Measurements from ENCODE around the gene FTCD. TPM values are rescaled to one million over a fixed set of nuclear protein-coding genes. Genes with fewer than 3 reads are reported as not detected.

The FTCD gene
- total and polyA plus RNA-seq, 9 of the 15 experiments (the other 6 are each of a cell fraction or from before 2014, with no cell fraction given), result 0.11 to 1.6 (median 0.67) TPM; not detected in 5

GRCh38 chr21:46139686-46140085 lies 15.7 kb downstream of the FTCD start (continued):
- TF ChIP-seq HMGXB4 (CRISPR knock-in tag; IDR thresholded peaks at IDR 0.05), result no peak

GRCh38 chr21:46138383-46138970 lies 16.9 kb downstream of the FTCD start:
- DNase-seq (ENCODE audit: extremely low read depth in 1 of 4, low spot score in 3 of 4), result peak in 1 of 4 experiments; percentile 25
- POLR2A ChIA-PET, result no interaction called here
- in situ Hi-C loops (cut with MboI), result no loop called here

More at GRCh38 chr21:46138383-46138970, 16.9 kb downstream of the FTCD start:
- peaks cover 32 to 47% of the 10 kb centered on the region in 2 experiments; a peak in 4 of 5 replicates for H3K27me3 ChIP-seq (ENCODE audit: control insufficient read depth in 2 of 2, insufficient read depth in 2 of 2, low read length in 2 of 2)
- H4K20me1 ChIP-seq (replicated peaks; ENCODE audit: control insufficient read depth, insufficient read depth, low read length), result peaks cover 13% of the 10 kb centered on the region
- 15% methylated on average over 22 of the region's 28 CpGs for WGBS (ENCODE audit: insufficient coverage, low coverage, missing lambda C conversion rate)
- H3K27ac ChIP-seq (ENCODE audit: extremely low read depth, low read depth, low read length), result no peak overlapping the region
- no peak overlapping the region for H3K4me3 ChIP-seq
- FAIRE-seq, result no peak
- H3K79me2 ChIP-seq (ENCODE audit: control insufficient read depth, insufficient read depth, low read length), result no peaks in the 10 kb centered on the region
- no peak overlapping the region for H3K4me2 ChIP-seq (ENCODE audit: insufficient read depth, low read length)
- ATAC-seq, result peak; percentile 47
- CTCF ChIA-PET (ENCODE audit: low intra/inter-chr PET ratio), result no interaction called here
- intact Hi-C loops (cut with micrococcal nuclease), result no loop called here
- TF ChIP-seq HMG20B (CRISPR knock-in tag; IDR thresholded peaks at IDR 0.05) (no peak), POLR2G (IDR thresholded peaks at IDR 0.05; ENCODE audit: low read depth, low read length) (0 out of 2 replicates have a peak, but pooled peaks have one; percentile 49), ZNF23 (CRISPR knock-in tag; IDR thresholded peaks at IDR 0.05) (no peak), USF2 (CRISPR knock-in tag; IDR thresholded peaks at IDR 0.05) (no peak), CTCF (IDR thresholded peaks at IDR 0.05 in 2 of 3, conservative IDR thresholded peaks at IDR 0.05 in 1 of 3; ENCODE audit: insufficient read depth in 2 of 3, low read depth in 1 of 3, low read length in 3 of 3) (0 out of 6 replicates have a peak, but pooled peaks of 1 of the 3 experiments have one; percentile 30), ZNF143 (CRISPR knock-in tag; IDR thresholded peaks at IDR 0.05) (no peak)
- no TSS peak for BruUV-seq (replicated peaks)
- H3K9ac ChIP-seq (ENCODE audit: insufficient read depth in 1 of 2, low read depth in 2 of 2, low read length in 2 of 2), result peak overlapping the region in 1 of 2 experiments; percentile 55; a peak in 1 of 4 replicates
- H3K9me3 ChIP-seq (replicated peaks; ENCODE audit: control insufficient read depth, insufficient read depth, low read depth, low read length), result peaks cover 3% of the 10 kb centered on the region; the same call in 1 of the 2 replicates
- H2AFZ ChIP-seq (ENCODE audit: low read depth, low read length), result no peak overlapping the region
- peaks cover 0 to 30% of the 10 kb centered on the region in 2 experiments; a peak in 3 of 5 replicates for H3K4me1 ChIP-seq (replicated peaks in 1 of 2; ENCODE audit: control insufficient read depth in 2 of 2, insufficient read depth in 2 of 2, low read length in 2 of 2)
- H3K36me3 ChIP-seq (ENCODE audit: control insufficient read depth, insufficient read depth, low read length), result no peaks in the 10 kb centered on the region
- no peaks in the 10 kb centered on the region for H3K9me1 ChIP-seq (ENCODE audit: control insufficient read depth, insufficient read depth, low read length)
